ENCODE data around the gene MICALL2.
A peak's percentile ranks its signal among the peaks of the same experiment; 100 is the strongest.

Gene MICALL2

GRCh38 chr7:1458683-1459511, at the start of gene MICALL2:
TSS of gene MICALL2 (minus strand) at chr7:1459470. CDS start at chr7:1459326, 144 bp downstream.
- DNase-seq (ENCODE audit: low read depth in 2 of 2), result no peak

DNA sequence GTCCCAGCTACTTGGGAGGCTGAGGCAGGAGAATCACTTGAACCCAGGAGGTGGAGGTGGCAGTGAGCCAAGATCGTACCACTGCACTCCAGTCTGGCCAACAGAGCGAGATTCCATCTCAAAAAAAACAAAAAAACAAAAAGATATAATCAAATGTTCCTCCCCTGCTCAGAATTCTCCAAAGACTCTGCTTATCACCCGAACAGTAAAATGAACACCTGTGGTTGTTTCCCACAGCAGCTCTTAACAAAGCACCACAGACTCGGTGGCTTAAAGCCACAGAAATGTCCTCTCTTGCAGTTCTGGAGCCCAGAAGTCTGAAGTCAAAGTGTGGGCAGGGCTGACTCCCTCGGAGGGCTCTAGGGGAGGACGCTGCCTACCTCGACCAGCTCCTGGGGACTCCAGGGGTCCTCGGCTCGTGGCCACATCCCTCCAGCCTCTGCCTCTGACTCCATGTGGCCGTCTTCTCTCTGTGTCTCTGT, 49.0 kb upstream of the MICALL2 start:
- no peak for DNase-seq (ENCODE audit: low read depth in 2 of 2)

DNA sequence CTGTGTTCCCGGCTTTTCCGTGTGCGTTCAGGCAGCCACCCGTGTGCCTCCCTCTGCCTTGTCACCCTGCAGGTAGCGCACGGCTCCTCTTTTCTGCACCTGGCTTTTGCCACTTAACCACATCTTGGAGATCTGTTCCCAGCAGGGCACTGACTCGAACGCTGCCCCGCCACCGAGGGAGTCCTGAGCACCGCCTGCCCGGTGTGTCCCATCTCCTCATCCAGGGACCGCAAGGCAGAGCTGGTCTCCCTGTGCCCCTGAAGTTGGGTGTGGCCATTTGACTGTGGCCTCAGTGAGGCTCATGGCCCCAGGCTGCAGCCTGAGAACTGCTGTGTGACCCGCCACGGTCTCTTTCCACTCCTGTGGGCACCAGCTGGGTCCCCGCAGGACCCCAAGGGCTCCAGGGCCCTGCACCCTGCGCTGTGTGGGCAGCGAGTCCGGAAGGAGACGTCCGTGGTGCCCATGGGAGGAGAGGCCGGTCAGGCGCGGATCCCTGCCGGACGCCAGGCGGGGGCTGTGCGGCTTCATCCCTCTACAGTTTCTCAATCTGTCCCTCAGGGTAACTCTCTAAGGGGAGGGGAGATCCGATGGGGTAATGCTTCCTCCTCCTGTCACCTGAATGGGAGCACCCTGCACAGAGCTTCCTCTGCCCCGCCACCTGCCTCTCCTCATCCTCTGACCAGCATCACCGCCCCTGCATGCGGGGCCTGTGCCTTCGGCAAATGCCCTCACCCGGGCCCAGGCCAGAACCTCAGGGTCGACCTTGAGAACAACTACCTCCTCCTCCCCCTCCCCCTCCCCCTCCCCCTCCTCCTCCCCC, 46.7 kb upstream of the MICALL2 start:
- DNase-seq (ENCODE audit: low read depth in 2 of 2), result no peak

- DNase-seq (ENCODE audit: low read depth in 2 of 2), result peak; percentile 75 to 76
Measured at GRCh38 chr7:1503816-1504775, 44.8 kb upstream of the MICALL2 start, which contains the start of gene INTS1. TSS of gene INTS1 (minus strand) at chr7:1504389. CDS start at chr7:1503960, 429 bp downstream.

DNA sequence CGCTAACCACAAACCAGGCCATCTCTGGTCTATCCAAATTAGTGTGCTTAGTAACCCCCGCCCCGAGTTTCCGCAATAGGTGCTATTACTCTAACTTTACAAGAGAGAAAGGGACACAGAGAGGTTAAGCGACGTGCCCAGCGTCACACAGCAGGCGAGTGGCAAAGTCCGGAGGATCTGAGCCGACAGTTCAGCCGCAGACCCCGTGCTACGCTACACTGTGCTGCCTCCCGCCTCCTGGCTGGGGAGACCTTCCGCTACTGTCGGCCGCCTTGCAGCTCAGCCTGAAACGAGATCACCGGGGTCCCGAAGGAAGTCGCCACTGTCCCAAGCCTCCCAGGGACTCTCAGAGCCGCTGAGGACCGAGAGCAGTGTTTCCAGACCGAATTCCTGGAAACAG, 44.1 kb upstream of the MICALL2 start:
- no peak for DNase-seq (ENCODE audit: low read depth in 2 of 2)

GRCh38 chr7:1502845-1503244, 43.6 kb upstream of the MICALL2 start:
- DNase-seq (ENCODE audit: low read depth in 2 of 2), result no peak

- no peak for DNase-seq (ENCODE audit: low read depth in 2 of 2)
Measured at GRCh38 chr7:1501487-1502270, 42.4 kb upstream of the MICALL2 start.

DNA sequence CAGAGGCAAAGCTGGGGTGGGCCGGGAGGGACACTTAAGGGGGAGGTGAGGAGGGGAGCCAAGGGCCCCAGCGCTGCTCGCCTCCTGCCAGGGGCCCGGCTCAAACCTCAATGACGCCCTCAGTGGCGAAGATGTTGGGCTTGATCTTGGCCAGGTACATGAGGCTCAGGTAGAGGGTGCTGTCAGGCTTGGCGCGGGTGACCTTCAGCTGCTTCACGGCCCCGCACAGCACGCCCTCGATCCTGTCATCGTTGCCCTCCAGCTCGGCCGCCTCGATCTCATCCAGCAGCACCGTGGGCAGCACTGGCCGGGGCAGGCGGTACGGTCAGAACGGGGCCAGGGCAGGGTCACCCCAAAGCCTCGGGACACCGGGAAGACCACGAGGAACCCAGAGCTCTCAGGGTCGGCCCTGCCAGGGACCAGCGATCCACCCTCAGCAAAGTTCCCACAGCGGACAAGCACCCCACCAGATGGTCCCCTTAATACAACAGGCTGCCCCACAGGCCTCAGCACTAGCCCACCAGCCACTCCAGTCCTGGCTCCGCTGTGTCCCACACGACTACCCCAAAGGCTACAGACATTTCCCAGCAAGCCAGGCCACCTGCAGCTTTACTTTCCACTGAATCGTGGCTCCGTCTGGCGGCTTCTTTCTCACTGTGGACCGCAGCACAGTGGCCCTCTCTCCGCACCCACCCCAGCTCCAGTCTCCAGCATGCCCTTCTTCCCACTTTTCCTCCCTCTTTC, 41.0 kb upstream of the MICALL2 start:
- DNase-seq (ENCODE audit: low read depth in 2 of 2), result no peak

DNA sequence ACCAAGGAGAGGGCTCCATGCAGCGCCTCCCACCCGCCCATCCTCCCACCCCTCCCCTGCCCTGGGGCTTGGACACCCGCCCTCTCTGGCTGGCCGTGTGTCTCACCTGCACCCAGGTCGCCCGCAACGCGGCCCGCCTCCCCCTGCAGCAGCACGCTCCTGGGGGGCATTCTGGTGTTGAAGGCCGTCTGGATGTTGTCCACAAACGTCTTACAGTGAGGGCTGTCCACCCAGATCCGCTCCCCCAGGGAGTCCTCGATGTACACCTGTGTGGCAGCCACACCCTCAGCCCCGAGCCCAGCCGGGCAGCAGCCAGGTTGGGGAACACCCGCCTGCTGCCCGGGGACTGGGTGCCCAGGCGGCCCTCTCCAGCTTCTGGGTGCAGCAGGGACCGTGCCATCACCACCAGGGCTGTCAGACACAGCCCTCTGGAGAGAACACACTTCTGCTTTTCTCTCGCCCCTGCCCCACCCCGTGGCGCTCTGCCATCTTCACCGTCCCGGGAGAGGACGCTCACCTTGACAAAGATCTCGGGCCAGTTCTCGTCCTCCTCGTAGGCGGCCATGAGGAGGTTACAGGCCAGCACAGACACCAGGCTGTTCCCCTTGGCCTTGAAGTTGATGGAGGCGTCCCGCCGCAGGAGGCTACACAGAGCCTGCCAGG, 40.2 kb upstream of the MICALL2 start:
- no peak for DNase-seq (ENCODE audit: low read depth in 2 of 2)

GRCh38 chr7:1498370-1499305, 39.4 kb upstream of the MICALL2 start:
- DNase-seq (ENCODE audit: low read depth in 2 of 2), result no peak

- no peak for DNase-seq (ENCODE audit: low read depth in 2 of 2)
Measured at GRCh38 chr7:1497293-1497927, 38.1 kb upstream of the MICALL2 start.

GRCh38 chr7:1496531-1497292, 37.4 kb upstream of the MICALL2 start:
- no peak for DNase-seq (ENCODE audit: low read depth in 2 of 2)

DNA sequence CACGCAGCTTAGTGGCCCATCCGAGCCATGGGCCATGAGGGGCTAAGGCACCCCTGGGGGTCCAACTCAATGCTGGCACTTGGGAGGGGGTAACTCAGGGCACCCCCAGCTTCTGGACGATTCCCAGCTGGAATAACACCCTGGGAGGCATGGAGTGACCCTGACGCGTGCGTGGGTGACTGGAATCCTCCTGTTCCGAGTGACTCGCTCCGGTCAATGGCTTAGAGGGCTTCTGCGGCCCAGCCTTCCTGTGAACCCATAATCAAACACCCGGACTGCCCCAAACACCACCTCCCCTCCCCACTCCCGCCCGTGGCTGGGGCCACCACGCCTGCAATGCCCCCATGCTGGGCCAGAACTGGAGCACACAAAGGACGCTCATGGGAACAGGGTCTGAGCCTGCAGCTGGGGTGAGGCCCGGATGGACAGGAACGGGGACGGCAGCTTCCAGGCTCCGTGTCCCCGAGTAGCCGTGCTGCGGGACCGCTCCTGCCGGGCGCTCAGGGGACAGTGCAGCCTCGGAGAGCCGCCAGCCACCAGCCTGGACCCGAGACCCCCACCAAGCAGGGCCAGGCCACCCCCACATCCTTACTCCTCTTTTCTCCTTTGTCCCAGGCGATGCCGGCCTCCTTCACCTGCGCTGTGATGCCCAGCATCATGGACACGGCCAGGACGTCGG, 36.4 kb upstream of the MICALL2 start:
- DNase-seq (ENCODE audit: low read depth in 2 of 2), result no peak

DNA sequence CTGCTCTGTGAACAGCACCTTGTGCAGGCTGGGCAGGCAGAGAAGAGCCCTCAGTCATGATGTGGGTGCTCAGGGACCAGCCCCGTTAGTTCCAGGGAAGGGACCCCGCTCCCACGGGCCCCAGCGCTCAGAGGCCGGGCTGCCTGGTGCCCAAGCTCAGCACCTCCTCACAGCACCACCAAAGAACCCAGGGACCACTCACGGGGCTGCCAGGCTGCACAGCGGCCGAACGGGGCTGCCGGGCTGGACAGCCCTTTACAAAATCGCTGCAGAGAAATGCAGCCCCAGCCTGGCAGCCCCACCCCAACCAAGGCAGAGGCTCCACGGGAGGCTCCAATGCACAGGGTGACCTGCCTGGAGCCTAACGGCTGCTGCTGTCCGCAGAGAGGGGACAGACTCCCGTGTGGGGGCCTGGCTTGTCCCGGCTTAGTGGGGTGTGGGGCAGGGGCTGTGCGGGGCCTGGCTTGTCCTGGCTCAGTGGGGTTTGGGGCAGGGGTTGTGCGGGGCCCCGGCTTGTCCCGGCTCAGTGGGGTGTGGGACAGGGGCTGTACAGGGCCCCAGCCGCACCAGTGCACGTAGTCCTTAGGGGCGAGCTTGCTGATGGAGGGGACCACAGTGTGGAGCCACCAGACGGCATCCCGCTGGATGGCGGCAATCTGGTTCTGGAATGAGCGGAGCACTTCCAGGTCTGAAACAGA, 35.7 kb upstream of the MICALL2 start:
- DNase-seq (ENCODE audit: low read depth in 2 of 2), result no peak

DNA sequence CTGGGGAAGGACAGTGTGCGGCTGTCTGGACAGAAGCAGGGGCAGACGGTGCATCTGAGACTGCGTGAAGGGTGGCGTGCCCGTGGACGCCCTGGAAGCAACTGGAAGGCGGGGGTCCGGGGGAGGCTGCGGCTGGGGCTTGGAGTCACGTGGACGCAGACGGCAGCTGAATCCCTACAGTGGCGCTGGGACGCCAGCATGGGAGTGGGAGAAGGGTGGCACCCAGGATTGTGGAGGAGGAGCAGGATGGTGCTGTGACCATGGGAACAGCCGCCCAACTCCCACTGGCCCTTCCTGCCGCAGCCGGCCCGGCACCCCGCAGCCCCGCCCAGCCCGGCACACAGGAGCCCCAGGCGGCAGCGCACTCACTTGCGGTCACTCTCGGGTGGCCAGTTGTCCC, 35.2 kb upstream of the MICALL2 start:
- DNase-seq (ENCODE audit: low read depth in 2 of 2), result no peak

- DNase-seq (ENCODE audit: low read depth in 2 of 2), result no peak
Measured at GRCh38 chr7:1493571-1493970, 34.3 kb upstream of the MICALL2 start.
